HG03457 (cell line): ENCODE results near the gene IMMP2L.

Experiments
- ATAC-seq: cut with Tn5 transposase; IDR thresholded peaks from one replicate; pipeline ENCODE4 v1.9.1; 2021; ENCODE audit warnings: moderate number of reproducible peaks; ENCODE audit not compliant: unreplicated experiment

IMMP2L gene

GRCh38 chr7:111129435-111129834, 432.9 kb downstream of the IMMP2L start:
- ATAC-seq, result no peak

- no peak for ATAC-seq
Measured at GRCh38 chr7:111126987-111127386, 435.3 kb downstream of the IMMP2L start.

GRCh38 chr7:111115966-111116365, 446.3 kb downstream of the IMMP2L start:
- no peak for ATAC-seq

- ATAC-seq, result peak; percentile 63
Measured at GRCh38 chr7:111113263-111114017, 448.9 kb downstream of the IMMP2L start.

DNA sequence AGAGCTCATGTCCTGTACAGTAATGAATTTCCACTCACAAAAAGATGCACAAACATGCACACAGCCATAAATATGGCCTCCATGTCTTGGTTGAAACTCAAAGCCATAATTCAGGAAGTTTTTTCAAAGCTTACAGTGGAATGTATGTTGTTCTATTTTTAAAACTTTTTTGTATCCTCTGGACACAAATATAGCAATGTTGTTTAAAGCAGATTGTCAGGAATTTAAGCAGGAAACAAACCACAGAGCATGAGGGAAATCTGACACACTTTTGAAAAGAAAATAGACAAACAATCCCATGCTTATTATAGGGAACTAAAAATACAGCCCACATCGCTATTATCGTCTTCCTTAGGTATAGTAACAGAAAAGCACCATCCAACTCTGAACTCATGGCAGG, 449.9 kb downstream of the IMMP2L start:
- ATAC-seq, result no peak

DNA sequence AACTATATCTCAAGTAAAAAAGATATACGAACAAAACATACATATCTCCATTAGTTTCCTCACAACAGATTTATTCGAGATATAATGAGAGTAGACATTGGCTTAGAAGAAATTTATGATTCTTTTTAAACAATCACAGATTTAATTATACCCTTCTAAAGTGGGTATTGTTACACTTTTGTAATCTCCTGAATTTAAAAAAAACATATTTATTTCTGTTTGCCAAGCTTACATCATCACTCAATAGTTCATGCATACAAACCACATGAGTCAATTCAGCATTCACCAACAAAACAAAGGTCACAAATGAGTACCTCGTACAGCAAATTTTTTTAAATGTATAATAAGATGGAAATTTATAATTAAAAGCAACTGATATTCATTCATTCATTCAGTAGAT, 453.8 kb downstream of the IMMP2L start:
- ATAC-seq, result no peak

- no peak for ATAC-seq
Measured at GRCh38 chr7:111108000-111108399, 454.3 kb downstream of the IMMP2L start.

DNA sequence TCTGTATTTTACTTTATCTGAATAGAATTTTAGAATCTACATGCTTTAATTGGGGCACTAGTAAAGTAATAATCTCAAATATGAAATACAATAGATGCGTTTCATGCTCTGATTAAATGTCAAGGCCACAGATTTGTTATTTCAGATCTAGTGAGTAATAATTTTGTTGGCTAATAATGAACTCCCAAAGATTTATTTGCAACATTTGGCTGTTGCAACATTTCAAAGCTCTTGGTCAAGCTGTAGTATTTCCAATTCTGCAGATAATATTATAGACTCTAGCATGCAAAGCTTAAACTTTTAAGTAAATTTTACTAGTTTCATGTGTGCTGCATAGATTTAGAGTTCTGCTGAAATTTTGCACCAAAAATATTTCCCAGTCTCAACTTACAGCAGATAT, 454.7 kb downstream of the IMMP2L start:
- ATAC-seq, result no peak

GRCh38 chr7:111105269-111105668, 457.0 kb downstream of the IMMP2L start:
- ATAC-seq, result no peak

- no peak for ATAC-seq
Measured at GRCh38 chr7:111104710-111105109, 457.6 kb downstream of the IMMP2L start.

GRCh38 chr7:111103678-111104274, 458.5 kb downstream of the IMMP2L start:
- ATAC-seq, result peak; percentile 53

DNA sequence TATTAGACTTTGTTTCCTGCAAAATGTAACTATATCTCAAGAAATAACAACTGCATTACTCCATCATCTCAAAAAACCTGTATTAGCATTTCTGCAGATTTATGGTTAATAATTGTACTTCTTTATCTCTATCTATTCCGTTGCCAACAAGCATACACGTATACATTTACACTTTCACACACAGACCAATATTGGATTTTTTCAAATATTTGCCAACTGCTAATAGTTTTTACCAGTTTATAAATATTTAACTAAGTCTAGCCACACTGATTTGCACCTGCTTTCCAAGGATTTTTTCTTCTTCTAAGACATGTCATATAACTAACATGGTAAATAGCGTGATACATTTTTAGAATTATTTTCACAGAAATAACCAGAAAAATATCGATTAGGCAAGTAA, 459.2 kb downstream of the IMMP2L start:
- no peak for ATAC-seq

- ATAC-seq, result no peak
Measured at GRCh38 chr7:111101856-111102646, 460.2 kb downstream of the IMMP2L start.

DNA sequence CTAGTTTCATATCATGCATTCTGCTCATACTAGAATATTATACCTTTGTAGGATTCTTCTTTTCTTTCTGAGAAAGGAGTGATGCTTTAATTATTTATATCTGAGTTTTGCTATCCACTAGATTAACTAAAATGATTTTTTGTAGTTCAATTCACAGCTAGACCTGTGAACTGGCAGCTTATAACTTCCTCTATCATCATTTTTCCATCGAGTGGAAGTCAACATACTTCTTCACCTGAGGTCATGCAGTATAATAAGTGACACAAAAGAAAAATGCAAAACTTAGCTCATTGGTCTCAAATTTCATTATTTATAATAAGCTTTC, 463.4 kb downstream of the IMMP2L start:
- no peak for ATAC-seq

DNA sequence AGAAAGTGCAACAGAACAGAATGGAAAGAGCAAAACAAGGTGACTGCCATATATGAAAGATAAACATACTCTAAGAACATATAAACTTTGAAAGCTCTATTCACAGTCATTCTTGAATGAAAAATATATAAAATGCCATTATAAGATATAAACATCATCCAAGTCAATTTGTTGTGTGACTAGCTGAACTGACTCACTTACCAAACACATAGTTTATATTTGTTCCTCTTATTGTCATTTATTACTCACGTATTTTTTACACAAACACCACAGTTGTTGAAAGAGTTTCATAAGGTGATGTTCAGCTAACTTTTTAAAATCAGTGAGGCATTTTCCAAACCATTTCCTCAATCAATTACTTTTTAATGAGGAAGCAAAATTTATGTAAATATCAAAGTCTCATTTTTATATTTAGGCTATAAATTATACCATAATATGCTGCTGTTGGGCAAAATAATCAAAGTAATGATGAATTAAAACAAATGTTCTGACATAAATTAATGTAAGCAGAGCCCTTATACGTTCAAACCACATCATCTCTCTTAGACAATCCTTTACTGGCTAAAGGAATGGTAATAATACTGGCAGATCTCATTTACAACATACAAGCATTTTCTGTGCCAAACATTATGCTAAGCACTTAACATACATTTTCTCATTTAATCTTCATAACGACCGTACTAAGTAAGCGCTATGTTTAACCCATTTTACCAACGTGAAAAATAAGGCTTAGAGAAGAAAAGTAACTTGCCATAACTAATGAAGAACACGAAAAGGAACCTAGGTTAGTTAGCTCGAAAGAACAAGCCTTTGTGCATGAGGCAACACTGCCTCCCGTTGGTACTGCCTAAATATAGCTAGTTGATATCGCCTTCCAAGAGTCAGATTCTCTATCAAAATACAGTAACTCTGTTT, 464.0 kb downstream of the IMMP2L start:
- ATAC-seq, result peak; percentile 86

DNA sequence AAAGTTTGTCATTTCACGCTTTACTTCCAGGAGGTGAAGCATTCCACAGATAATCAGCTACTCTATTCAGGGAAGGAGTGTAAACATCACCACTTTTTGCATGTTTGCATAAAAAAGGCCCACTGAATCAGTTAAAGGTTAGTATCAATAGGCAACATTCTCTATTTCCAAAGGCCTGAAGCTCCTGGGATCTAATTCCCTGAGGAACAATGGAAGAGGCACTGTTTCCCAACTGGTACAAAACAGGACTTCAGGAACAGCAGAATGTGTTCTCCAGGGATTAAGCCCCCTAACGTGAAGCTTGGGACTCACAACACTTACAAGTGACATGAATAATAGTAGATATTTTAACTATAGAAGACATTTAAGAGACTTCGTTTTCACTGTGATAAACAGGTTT, 465.3 kb downstream of the IMMP2L start:
- no peak for ATAC-seq

DNA sequence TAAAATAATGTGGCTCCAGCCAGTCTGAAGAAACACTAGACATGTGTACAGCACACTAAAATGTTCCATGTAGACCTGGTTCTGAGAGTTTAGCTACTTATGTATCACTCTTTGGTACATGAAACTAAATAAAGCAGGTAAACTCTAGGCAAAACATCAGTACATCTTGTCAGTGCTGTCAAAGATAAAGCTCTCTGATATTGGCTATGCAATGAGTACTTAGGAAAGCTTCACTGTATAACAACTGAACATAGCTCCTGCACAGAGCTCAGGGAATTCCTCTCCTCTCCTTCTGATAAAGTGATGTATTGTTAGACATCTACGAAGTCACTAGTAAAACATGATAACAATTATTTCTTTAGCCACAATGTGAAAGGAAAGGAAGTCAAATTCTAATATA, 467.9 kb downstream of the IMMP2L start:
- no peak for ATAC-seq

- no peak for ATAC-seq
Measured at GRCh38 chr7:111093496-111093895, 468.8 kb downstream of the IMMP2L start.

DNA sequence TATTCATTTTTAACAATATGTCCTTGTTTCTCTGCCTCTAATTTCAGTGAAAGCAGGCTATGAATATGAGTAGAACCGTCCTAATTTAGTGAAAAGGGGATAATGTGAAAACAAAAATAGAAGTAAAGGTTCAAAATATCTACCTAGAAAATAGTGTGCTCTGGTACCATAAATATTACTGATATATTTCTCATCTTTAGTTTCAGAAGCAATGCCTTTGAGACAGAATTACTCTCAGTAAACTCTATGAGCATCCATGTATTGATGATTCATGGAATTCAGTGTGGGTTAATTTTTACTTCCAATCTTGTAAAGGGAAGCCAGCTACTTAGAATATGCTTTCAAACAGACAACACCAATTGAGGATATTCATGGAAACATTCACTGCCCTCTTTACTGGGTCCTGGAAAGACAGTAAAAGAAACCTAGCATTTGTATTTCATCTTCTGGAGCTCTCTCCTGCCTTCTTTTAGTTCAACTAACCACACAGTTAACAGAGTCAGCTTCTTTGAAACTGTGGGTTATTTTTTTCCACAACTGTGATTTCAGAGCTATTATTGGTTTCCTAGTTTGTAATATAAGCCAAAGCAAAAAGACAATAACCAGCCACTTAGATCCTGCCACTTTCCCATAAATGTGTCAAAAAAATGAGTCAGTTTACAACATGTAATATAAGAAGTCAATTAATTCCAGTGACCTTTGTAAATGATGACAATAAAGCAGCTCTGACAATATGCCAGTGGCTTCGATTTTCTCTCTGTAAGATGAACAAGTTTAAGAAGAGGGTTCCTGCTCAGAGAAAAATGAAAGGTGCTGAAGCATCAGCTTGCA, 469.7 kb downstream of the IMMP2L start:
- peak; percentile 52 for ATAC-seq
